ENCODE results near the gene CCDC88A. TPM values are rescaled to one million over a fixed set of nuclear protein-coding genes. Genes with fewer than 3 reads are reported as not detected.

Gene CCDC88A
- total and polyA plus RNA-seq, 8 donors, result 10.2 to 30.1 (median 18.8) TPM

DNA sequence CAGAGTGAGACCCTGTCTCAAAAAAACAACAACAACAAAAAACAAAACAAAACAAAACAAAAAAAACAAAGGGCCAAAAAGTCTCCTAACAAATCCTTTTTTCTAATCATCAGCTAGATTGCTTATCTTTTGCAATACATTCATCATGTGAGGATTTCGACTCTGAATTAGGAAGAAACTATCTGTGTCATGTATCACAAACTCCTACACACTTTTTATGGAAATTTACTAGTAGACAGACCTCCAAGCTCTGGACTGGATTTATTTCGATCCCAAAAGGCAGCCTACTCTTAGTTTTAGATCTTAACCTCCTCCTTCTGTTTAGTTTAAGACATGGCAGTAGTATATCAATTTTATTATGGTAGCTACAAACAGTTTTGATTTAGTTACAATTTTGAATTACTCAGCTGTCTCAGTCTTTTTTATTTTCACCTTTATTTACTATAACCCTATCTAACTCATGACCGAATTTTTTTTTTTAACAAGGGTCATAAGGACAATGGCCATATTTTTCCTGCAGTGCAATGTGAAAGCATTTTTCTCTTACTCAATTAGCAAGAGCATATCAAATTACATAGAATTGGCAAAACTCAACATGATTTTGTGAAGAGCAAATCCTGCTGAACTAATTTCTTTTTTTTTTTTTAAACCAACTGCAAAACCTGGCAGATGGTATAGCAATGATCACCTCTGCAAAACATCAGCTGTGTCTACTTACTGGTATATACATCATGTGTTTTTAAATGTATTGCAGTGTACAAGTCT is 10.7 kb upstream of the CCDC88A start:
- FAIRE-seq (no peak), DNase-seq (no peak), ATAC-seq (no peak)
- Histone ChIP-seq H3K36me3 (no peaks in the 10 kb centered on the region), H3K27me3 (peaks cover 0 to 4% (median 0%) of the 10 kb centered on the region in 4 donors), H3K9me3 (no peaks in the 10 kb centered on the region), H3K27ac (no peak overlapping the region), H3K4me3 (no peak overlapping the region), H3K4me1 (no peaks in the 10 kb centered on the region)
- TF ChIP-seq, protein P1, sequence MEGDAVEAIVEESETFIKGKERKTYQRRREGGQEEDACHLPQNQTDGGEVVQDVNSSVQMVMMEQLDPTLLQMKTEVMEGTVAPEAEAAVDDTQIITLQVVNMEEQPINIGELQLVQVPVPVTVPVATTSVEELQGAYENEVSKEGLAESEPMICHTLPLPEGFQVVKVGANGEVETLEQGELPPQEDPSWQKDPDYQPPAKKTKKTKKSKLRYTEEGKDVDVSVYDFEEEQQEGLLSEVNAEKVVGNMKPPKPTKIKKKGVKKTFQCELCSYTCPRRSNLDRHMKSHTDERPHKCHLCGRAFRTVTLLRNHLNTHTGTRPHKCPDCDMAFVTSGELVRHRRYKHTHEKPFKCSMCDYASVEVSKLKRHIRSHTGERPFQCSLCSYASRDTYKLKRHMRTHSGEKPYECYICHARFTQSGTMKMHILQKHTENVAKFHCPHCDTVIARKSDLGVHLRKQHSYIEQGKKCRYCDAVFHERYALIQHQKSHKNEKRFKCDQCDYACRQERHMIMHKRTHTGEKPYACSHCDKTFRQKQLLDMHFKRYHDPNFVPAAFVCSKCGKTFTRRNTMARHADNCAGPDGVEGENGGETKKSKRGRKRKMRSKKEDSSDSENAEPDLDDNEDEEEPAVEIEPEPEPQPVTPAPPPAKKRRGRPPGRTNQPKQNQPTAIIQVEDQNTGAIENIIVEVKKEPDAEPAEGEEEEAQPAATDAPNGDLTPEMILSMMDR (IDR thresholded peaks at IDR 0.05), result no peak
- WGBS, 2 donors, result 64 to 73% methylated on average over 3 of the region's 3 CpGs
- intact Hi-C loops (cut with DNase I), result loop anchor here in 1 of 3 donors (10.0 kb wide), 1 partner anchor 156 kb away; no protein-coding TSS in a partner anchor

DNA sequence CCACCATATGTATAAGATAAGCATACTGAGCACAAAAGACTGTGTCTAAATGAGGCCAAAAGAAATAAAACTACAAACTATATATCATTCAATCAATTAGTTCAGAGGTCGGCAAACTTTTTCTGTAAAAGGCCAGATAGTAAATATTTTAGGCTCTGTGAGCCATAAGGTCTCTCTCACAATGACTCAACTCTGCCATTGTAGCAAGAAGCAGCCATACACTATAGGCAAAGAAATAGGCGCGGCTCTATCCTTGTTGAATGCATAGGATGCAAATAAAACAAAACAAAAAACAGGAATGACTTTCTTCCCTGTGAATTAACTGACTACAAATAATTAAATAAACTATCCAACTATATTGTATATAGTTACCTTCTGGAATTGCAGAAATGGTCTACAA is 8.6 kb upstream of the CCDC88A start:
- ATAC-seq, result no peak
- WGBS, 2 donors, result 81 to 84% methylated on average over 3 of the region's 3 CpGs
- Histone ChIP-seq H3K27ac (no peak overlapping the region), H3K4me1 (no peaks in the 10 kb centered on the region), H3K4me3 (no peak overlapping the region), H3K36me3 (no peaks in the 10 kb centered on the region), H3K9me3 (no peaks in the 10 kb centered on the region), H3K27me3 (peaks cover 0 to 4% (median 0%) of the 10 kb centered on the region in 4 donors)
- no peak for FAIRE-seq
- DNase-seq, result no peak
- TF ChIP-seq, protein P1 (IDR thresholded peaks at IDR 0.05), result no peak
- intact Hi-C loops (cut with DNase I), result no loop called here

DNA sequence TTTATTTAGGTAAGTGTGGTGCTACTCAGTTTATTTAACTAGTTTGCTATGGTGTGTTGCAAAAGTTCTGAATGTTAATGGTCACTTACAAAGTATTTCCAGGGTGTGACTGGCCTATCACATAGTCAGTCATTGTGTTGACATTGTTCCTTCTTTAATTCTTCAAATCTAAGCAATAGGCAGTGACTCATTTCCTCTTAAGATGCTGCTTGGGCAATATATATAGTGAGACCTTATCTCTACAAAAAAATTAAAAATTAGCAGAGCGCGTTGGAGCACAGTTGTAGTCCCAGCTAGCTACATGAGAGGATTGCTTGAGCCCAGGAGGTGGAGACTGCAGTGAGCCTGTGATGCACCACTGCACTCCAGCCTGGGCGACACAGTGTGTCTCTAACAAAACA is 5.8 kb upstream of the CCDC88A start:
- Histone ChIP-seq H3K4me1 (no peaks in the 10 kb centered on the region), H3K27me3 (peaks cover 0 to 4% (median 0%) of the 10 kb centered on the region in 4 donors), H3K9me3 (no peaks in the 10 kb centered on the region), H3K27ac (no peak overlapping the region), H3K4me3 (no peak overlapping the region), H3K36me3 (no peaks in the 10 kb centered on the region)
- DNase-seq, result no peak
- TF ChIP-seq, protein P1 (IDR thresholded peaks at IDR 0.05), result no peak
- WGBS, 2 donors, result 75 to 77% methylated on average over 3 of the region's 3 CpGs
- intact Hi-C loops (cut with DNase I), result no loop called here
- FAIRE-seq, result no peak
- ATAC-seq, result peak in 2 of 4 donors; percentile 36 to 50

DNA sequence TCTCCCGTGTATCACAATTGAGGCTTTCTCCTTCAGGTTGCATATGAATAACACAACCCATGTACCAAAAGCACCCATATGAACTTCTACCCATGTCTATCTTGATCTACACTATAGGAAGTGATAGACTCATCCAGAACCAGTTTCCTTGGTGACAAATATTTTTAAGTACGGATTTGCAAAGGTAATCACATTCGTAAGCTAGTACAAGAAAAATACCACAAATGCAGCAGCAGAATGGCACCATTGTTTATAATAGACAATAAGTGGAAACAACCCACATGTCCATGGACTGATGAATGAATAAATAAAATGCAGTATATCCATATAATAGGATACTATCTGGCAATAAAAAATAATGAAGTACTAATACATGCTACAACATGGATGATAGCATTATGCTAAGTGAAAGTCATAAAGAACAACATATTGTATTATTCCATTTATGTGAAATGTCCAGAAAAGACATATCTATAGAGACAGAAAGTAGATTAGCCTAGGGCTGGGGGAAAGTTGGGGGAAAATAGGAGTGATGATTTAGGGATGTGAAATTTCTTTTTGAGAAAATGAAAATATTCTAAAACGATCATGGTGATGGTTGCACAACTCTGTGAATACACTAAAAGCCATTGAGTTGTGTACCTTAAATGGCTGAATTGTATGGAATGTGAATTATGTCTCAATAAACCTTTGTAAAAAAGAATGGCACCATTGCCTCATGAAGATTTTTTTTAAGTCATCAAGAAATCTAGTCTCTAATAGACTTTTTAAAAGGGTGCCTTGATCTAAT is 3.4 kb upstream of the CCDC88A start:
- DNase-seq, result no peak
- TF ChIP-seq, protein P1 (IDR thresholded peaks at IDR 0.05), result no peak
- no peak for FAIRE-seq
- Histone ChIP-seq H3K9me3 (no peaks in the 10 kb centered on the region), H3K27ac (no peak overlapping the region), H3K4me3 (no peak overlapping the region), H3K4me1 (no peaks in the 10 kb centered on the region), H3K36me3 (no peaks in the 10 kb centered on the region), H3K27me3 (peaks cover 0 to 4% (median 0%) of the 10 kb centered on the region in 4 donors)
- 46 to 52% methylated on average over 4 of the region's 4 CpGs for WGBS, 2 donors
- intact Hi-C loops (cut with DNase I), result no loop called here
- no peak for ATAC-seq

Data from pancreas (tissue), 10 donors.